ENCODE data around the gene ZBTB6. TPM values are rescaled to one million over a fixed set of nuclear protein-coding genes. Genes with fewer than 3 reads are reported as not detected.

ZBTB6 gene
- total and polyA plus RNA-seq, 2 of the 13 experiments (the other 11 are each of a cell fraction or from before 2014, with no cell fraction given) = 3.7 to 7.1 TPM

DNA sequence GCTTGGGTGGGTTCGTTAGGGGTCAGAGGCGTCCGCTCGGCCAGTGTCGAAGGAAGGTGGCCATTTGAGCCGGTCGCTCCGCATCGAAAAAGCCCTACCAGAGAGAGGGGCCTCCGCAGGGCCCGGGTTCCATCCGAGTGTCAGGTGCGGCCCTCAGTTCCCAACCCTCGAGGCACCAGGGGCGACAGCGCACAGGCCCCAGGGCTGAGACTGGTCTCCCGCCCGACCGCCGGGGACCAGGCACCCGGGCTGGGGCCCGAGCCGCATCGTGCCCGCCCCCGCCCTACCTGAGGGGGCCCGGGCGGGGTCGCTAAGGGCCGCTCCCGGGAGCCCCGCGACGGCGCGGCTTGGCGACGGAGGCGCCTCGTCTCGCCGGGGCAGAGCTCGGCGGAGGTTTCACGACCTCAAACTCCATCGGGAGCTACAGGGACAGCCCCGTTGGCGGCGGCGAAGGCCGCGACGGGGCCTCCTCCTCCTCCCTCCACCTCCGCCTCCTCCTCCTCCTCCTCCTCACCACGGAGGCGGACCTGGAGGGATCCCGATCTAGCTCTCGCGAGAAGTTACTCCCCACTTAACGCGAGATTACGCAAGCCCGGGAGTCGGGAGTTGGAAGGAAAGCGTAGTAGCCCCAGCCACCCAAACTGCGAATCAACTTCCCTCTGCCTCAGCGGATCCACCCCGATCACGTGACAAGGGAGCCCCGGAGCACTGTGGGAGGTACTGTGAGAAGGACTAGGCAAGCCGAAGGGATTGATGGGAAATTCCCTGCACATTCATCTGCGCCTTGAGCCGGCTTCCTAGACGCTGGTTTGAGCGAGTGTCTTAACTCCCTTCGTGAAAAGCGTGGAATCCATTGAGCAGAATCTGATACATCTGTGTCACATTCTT lies 8.1 kb downstream of the ZBTB6 start, which contains the start of gene RC3H2 (continued):
- TF ChIP-seq HOXA3 (CRISPR knock-in tag; IDR thresholded peaks at IDR 0.05) (peak; percentile 77; the same call in 1 of the 2 replicates), ZNF672 (CRISPR knock-in tag; IDR thresholded peaks at IDR 0.05) (no peak), FOXJ3 (CRISPR knock-in tag; IDR thresholded peaks at IDR 0.05; ENCODE audit: borderline replicate concordance) (peak; percentile 5; the same call in 1 of the 2 replicates), ZNF432 (CRISPR knock-in tag; IDR thresholded peaks at IDR 0.05; ENCODE audit: borderline replicate concordance) (no peak), FLYWCH1 (CRISPR knock-in tag; IDR thresholded peaks at IDR 0.05) (no peak), TFE3 (CRISPR knock-in tag; IDR thresholded peaks at IDR 0.05) (peak; percentile 77), ETS1 (CRISPR knock-in tag; IDR thresholded peaks at IDR 0.05) (no peak), ZNF747 (CRISPR knock-in tag; IDR thresholded peaks at IDR 0.05; ENCODE audit: borderline replicate concordance) (peak; percentile 82; the same call in 1 of the 2 replicates), HDAC6 (IDR thresholded peaks at IDR 0.05; ENCODE audit: low read depth, low read length) (no peak), CEBPZ (IDR thresholded peaks at IDR 0.05; ENCODE audit: low read length) (no peak), CEBPG (CRISPR knock-in tag; IDR thresholded peaks at IDR 0.05) (peak; percentile 97)

All from HepG2 (cell line).